OCI-LY1 (cell line): ENCODE results near the gene MYO5B.
"Not testable (repeated sequence)": the region's sequence is repeated elsewhere in the genome, so short reads cannot be mapped to it uniquely, and the experiment has no call there.

Experiments used
- H2AFZ ChIP-seq: fragments of 200-600 bp; sonication (generic), shearing (Covaris generic); 2 replicates; pipeline ENCODE4 v1.6.0; 2014; ENCODE audit warnings: antibody characterized with exemption, mild to moderate bottlenecking, low read length
- H3F3A ChIP-seq: fragments of 200-600 bp; sonication (generic), shearing (Covaris generic); 2 replicates; pipeline ENCODE4 v1.6.0; 2014; ENCODE audit warnings: mild to moderate bottlenecking, antibody characterized with exemption, low read length, moderate library complexity; ENCODE audit not compliant: insufficient read depth
- H3K27ac ChIP-seq: fragments of 200-600 bp; sonication (generic); 2 replicates; pipeline ENCODE4 v1.5.1; 2014; ENCODE audit warnings: low read length, mixed run types, mild to moderate bottlenecking, low read depth; ENCODE audit not compliant: poor library complexity, severe bottlenecking
- H3K27me3 ChIP-seq: fragments of 200-600 bp; sonication (generic); 2 replicates; pipeline ENCODE4 v1.6.0; 2014; ENCODE audit warnings: antibody characterized with exemption, mild to moderate bottlenecking, low read length, moderate library complexity; ENCODE audit not compliant: insufficient read depth
- H3K36me3 ChIP-seq: fragments of 200-600 bp; sonication (generic); 2 replicates; pipeline ENCODE4 v1.6.1; 2014; ENCODE audit warnings: mild to moderate bottlenecking, antibody characterized with exemption, low read length, moderate library complexity, mixed read lengths; ENCODE audit not compliant: insufficient read depth
- H3K4me1 ChIP-seq: fragments of 200-600 bp; sonication (generic); 2 replicates; pipeline ENCODE4 v1.5.1; 2014; ENCODE audit warnings: mild to moderate bottlenecking, low read length, moderate library complexity; ENCODE audit not compliant: insufficient read depth, severe bottlenecking
- H3K4me2 ChIP-seq: fragments of 200-600 bp; sonication (generic), shearing (Covaris generic); 2 replicates; pipeline ENCODE4 v1.6.1; 2014; ENCODE audit warnings: low read length
- H3K4me3 ChIP-seq: fragments of 200-600 bp; sonication (generic); 2 replicates; pipeline ENCODE4 v1.5.1; 2014; ENCODE audit warnings: low read length, low read depth, mild to moderate bottlenecking, mixed read lengths; ENCODE audit not compliant: poor library complexity, severe bottlenecking
- H3K79me2 ChIP-seq: fragments of 200-600 bp; shearing (Covaris generic); 2 replicates; pipeline ENCODE4 v1.6.1; 2016; ENCODE audit warnings: mixed run types, low read length, mixed read lengths; ENCODE audit not compliant: insufficient read depth
- H3K9ac ChIP-seq: fragments of 200-600 bp; sonication (generic), shearing (Covaris generic); 2 replicates; pipeline ENCODE4 v1.6.1; 2014; ENCODE audit warnings: mild to moderate bottlenecking, low read length, mixed read lengths
- H3K9me2 ChIP-seq: fragments of 200-600 bp; sonication (generic), shearing (Covaris generic); 2 replicates; pipeline ENCODE4 v1.6.1; 2014; ENCODE audit warnings: low read depth, mild to moderate bottlenecking, low read length, mixed read lengths
- H3K9me3 ChIP-seq: fragments of 200-600 bp; shearing (Covaris generic); 2 replicates; pipeline ENCODE4 v1.6.1; 2014; ENCODE audit warnings: low read length, mixed read lengths
- H4K20me1 ChIP-seq: fragments of 200-600 bp; sonication (generic), shearing (Covaris generic); 2 replicates; pipeline ENCODE4 v1.6.0; 2016; ENCODE audit warnings: mild to moderate bottlenecking, low read length; ENCODE audit not compliant: insufficient read depth
- CTCF ChIP-seq: fragments of 200-600 bp; sonication (generic), shearing (Covaris generic); IDR thresholded peaks from 2 replicates; pipeline ENCODE4 v1.5.1; 2017; ENCODE audit warnings: mild to moderate bottlenecking, antibody characterized with exemption, low read length, moderate library complexity, mixed read lengths
- EZH2 ChIP-seq: fragments of 200-600 bp; sonication (generic), shearing (Covaris generic); IDR thresholded peaks from 2 replicates; pipeline ENCODE4 v1.8.0; 2017; ENCODE audit warnings: borderline replicate concordance, mixed run types, mild to moderate bottlenecking, antibody characterized with exemption, low read length, moderate library complexity, mixed read lengths

The MYO5B gene

GRCh38 chr18:49804096-49804495 lies 390.9 kb downstream of the MYO5B start:
- no peak overlapping the region for H3K9ac ChIP-seq
- no peaks in the 10 kb centered on the region for H3K9me2 ChIP-seq
- no peak overlapping the region for H2AFZ ChIP-seq
- H4K20me1 ChIP-seq = no peaks in the 10 kb centered on the region
- H3K27me3 ChIP-seq = no peaks in the 10 kb centered on the region
- H3K36me3 ChIP-seq = peaks cover 29% of the 10 kb centered on the region
- peaks cover 48% of the 10 kb centered on the region for H3K79me2 ChIP-seq
- peaks cover 4% of the 10 kb centered on the region; the same call in 1 of the 2 replicates for H3K9me3 ChIP-seq
- H3K4me2 ChIP-seq = no peak overlapping the region
- H3K4me3 ChIP-seq = no peak overlapping the region
- H3F3A ChIP-seq = no peaks in the 10 kb centered on the region
- no peak overlapping the region for H3K27ac ChIP-seq
- TF ChIP-seq CTCF (no peak), EZH2 (no peak)
- H3K4me1 ChIP-seq = no peaks in the 10 kb centered on the region

GRCh38 chr18:49802623-49803022 lies 392.3 kb downstream of the MYO5B start:
- Histone ChIP-seq H2AFZ (no peak overlapping the region), H3K4me2 (no peak overlapping the region), H3F3A (no peaks in the 10 kb centered on the region), H3K36me3 (peaks cover 24% of the 10 kb centered on the region), H3K27ac (no peak overlapping the region), H3K9me2 (no peaks in the 10 kb centered on the region), H4K20me1 (no peaks in the 10 kb centered on the region), H3K79me2 (peaks cover 40% of the 10 kb centered on the region), H3K27me3 (no peaks in the 10 kb centered on the region), H3K4me1 (no peaks in the 10 kb centered on the region), H3K9ac (no peak overlapping the region), H3K4me3 (no peak overlapping the region), H3K9me3 (no peaks in the 10 kb centered on the region)
- TF ChIP-seq CTCF (no peak), EZH2 (no peak)

- not testable (repeated sequence) for H3K9ac ChIP-seq, H2AFZ ChIP-seq, H3K9me3 ChIP-seq, H3F3A ChIP-seq, H3K4me3 ChIP-seq, H3K4me1 ChIP-seq, H4K20me1 ChIP-seq, H3K9me2 ChIP-seq, H3K4me2 ChIP-seq, H3K27me3 ChIP-seq, H3K27ac ChIP-seq
- Histone ChIP-seq H3K36me3 (peaks cover 38% of the 10 kb centered on the region), H3K79me2 (peaks cover 21% of the 10 kb centered on the region)
Measured at GRCh38 chr18:49800491-49800890, 394.5 kb downstream of the MYO5B start.

- not testable (repeated sequence) for H3K27ac ChIP-seq, H3K9ac ChIP-seq, H4K20me1 ChIP-seq, H2AFZ ChIP-seq, H3K4me2 ChIP-seq, H3F3A ChIP-seq, H3K9me3 ChIP-seq, H3K27me3 ChIP-seq, H3K4me3 ChIP-seq, H3K9me2 ChIP-seq, H3K4me1 ChIP-seq
- Histone ChIP-seq H3K79me2 (peaks cover 14% of the 10 kb centered on the region), H3K36me3 (peaks cover 45% of the 10 kb centered on the region)
Measured at GRCh38 chr18:49799806-49800205, 395.1 kb downstream of the MYO5B start.
